Pericardium fibroblast (primary cell): Measurements from ENCODE around the gene NAGPA. TPM values are rescaled to one million over a fixed set of nuclear protein-coding genes. Genes with fewer than 3 reads are reported as not detected.

ENCODE experiments used
- total RNA-seq: library from RNA; depleted of rRNA; stranded (reverse); fragments of >200 nt; gene quantifications from 2 replicates; pipeline ENCODE4 v1.2.3, GENCODE V29; 2015

Gene NAGPA
- 19.1 and 37.5 TPM in 2 replicates for total RNA-seq

GRCh38 chr16:5033256-5034166 lies at the start of gene NAGPA:
Gene NAGPA, minus strand, starts transcription at chr16:5033935. Its CDS starts 21 bp downstream, at chr16:5033914.

GRCh38 chr16:5071681-5072333 lies 38.1 kb upstream of the NAGPA start, which contains the start of gene ALG1:
Gene ALG1, plus strand, starts transcription at chr16:5071843. Its CDS starts 7 bp downstream, at chr16:5071850.

GRCh38 chr16:5065813-5066212 lies 32.1 kb upstream of the NAGPA start, which contains the start of gene C16orf89:
Gene C16orf89, minus strand, starts transcription at chr16:5065956. Its CDS starts 48 bp downstream, at chr16:5065908.

Other genes with a start within 250 kb of the NAGPA start
- not detected in 2 replicates for gene SEPTIN12, start 245.6 kb downstream of the NAGPA start, total RNA-seq
- not detected in 2 replicates for gene SMIM22, start 238.6 kb downstream of the NAGPA start, total RNA-seq
- 15.2 and 42.6 TPM in 2 replicates for gene ROGDI, start 231.3 kb downstream of the NAGPA start, total RNA-seq
- gene GLYR1, start 186.6 kb downstream of the NAGPA start, total RNA-seq: 23.7 and 31.3 TPM in 2 replicates
- gene UBN1, start 186.5 kb downstream of the NAGPA start, total RNA-seq: 26.7 and 33.5 TPM in 2 replicates
- gene PPL, start 96.8 kb downstream of the NAGPA start, total RNA-seq: 13.3 and 49.7 TPM in 2 replicates
- gene SEC14L5, start 75.6 kb downstream of the NAGPA start, total RNA-seq: under 0.01 and 0.47 TPM in 2 replicates
- 0.34 and 0.82 TPM in 2 replicates for gene C16orf89, start 32.0 kb upstream of the NAGPA start, total RNA-seq
- gene ALG1, start 37.9 kb upstream of the NAGPA start, total RNA-seq: 24.7 and 35.6 TPM in 2 replicates
- gene EEF2KMT, start 63.9 kb upstream of the NAGPA start, total RNA-seq: 5.7 and 17.2 TPM in 2 replicates